NB4 (cell line): ENCODE results near the gene TM2D3.
A peak's percentile ranks its signal among the peaks of the same experiment; 100 is the strongest.

Source experiments
- DNase-seq: peaks from one replicate; pipeline ENCODE4 v3.0.0; 2010; ENCODE audit warnings: low read depth
- H3K4me3 ChIP-seq: one replicate; pipeline ENCODE4 v1.5.1; 2011; ENCODE audit warnings: mild to moderate bottlenecking, low read depth, low read length, moderate library complexity
- MYC ChIP-seq: IDR thresholded peaks from 2 replicates; pipeline ENCODE4 v1.6.1; 2011; ENCODE audit warnings: low read depth, low read length
- POLR2A ChIP-seq: IDR thresholded peaks from 2 replicates; pipeline ENCODE4 v1.6.1; 2011; ENCODE audit warnings: mild to moderate bottlenecking; ENCODE audit not compliant: insufficient read length; ENCODE audit errors: extremely low read depth
- TF ChIP-seq, protein P1 (sequence below): IDR thresholded peaks from one replicate; pipeline ENCODE4 v1.5.1; 2012; ENCODE audit warnings: low read depth, low read length
- TF ChIP-seq, protein P2 (sequence below): IDR thresholded peaks from 2 replicates; pipeline ENCODE4 v1.6.1; 2011; ENCODE audit warnings: low read depth, low read length

Gene TM2D3

DNA sequence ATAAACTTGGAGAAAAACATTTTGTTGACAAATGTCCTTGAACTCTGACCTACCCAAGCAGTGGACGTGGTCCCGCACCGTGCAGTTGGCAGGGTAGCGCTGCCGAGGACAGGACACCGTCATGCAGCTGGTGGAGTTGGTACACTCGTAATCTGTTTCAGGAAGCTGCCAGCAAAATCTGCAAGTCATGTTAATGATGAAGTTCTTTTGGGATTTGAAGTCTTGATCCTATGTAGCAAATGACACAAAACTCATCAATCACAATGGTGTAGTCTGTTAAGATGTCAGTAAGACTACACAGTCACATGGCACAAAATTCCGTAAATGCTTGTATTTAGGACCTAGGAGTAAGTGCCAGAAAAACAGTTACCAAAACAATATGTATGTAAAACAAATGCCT is 5.5 kb downstream of the TM2D3 start:
- H3K4me3 ChIP-seq, result no peak overlapping the region
- TF ChIP-seq, protein P1, sequence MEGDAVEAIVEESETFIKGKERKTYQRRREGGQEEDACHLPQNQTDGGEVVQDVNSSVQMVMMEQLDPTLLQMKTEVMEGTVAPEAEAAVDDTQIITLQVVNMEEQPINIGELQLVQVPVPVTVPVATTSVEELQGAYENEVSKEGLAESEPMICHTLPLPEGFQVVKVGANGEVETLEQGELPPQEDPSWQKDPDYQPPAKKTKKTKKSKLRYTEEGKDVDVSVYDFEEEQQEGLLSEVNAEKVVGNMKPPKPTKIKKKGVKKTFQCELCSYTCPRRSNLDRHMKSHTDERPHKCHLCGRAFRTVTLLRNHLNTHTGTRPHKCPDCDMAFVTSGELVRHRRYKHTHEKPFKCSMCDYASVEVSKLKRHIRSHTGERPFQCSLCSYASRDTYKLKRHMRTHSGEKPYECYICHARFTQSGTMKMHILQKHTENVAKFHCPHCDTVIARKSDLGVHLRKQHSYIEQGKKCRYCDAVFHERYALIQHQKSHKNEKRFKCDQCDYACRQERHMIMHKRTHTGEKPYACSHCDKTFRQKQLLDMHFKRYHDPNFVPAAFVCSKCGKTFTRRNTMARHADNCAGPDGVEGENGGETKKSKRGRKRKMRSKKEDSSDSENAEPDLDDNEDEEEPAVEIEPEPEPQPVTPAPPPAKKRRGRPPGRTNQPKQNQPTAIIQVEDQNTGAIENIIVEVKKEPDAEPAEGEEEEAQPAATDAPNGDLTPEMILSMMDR, result no peak
- TF ChIP-seq POLR2A, result no peak
- TF ChIP-seq MYC, result no peak
- TF ChIP-seq, protein P2, sequence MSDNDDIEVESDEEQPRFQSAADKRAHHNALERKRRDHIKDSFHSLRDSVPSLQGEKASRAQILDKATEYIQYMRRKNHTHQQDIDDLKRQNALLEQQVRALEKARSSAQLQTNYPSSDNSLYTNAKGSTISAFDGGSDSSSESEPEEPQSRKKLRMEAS, result no peak
- no peak for DNase-seq

DNA sequence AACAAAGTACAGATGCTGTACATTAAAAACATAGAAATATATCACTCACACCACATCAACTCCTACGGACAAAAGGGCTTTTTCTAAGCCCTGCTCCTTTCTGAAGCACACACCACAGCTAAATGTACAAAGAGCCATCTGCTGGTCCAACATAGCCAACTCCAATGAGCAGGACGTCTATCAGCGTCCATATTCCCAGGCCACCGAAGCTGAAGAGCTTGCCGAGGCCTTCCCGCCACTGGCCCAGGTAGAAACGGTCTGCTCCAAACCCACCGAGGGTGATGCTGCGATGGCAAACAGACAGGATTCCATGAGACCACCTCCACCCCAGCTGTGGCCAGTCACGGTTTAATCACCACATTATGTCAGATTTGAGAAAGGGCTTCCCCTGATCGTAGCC is 9.8 kb downstream of the TM2D3 start:
- DNase-seq, result no peak
- no peak overlapping the region for H3K4me3 ChIP-seq
- TF ChIP-seq POLR2A (no peak), MYC (no peak)
- TF ChIP-seq, protein P1, result no peak
- TF ChIP-seq, protein P2, result no peak

DNA sequence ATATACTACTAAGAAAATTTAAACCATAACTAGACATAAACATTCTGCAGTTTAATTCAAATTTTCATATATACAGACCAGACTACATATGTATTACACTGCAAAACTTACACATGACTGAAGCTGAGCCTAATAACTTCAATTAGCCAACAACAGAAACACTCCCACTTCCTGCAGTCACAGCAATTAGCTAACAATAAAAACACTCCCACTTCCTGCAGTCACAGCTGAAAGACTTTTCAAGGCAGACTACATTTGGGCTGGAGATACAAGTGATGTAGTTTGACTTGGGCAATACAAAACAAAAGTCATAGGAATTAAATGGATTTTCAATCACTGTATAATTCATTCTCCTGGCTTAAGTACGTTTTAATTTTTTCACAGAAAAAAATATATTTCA is 10.3 kb downstream of the TM2D3 start:
- TF ChIP-seq, protein P1, result no peak
- TF ChIP-seq, protein P2, result peak; percentile 69
- TF ChIP-seq MYC, result peak; percentile 81
- no peak for TF ChIP-seq POLR2A
- DNase-seq, result peak; percentile 92
- H3K4me3 ChIP-seq, result no peak overlapping the region

DNA sequence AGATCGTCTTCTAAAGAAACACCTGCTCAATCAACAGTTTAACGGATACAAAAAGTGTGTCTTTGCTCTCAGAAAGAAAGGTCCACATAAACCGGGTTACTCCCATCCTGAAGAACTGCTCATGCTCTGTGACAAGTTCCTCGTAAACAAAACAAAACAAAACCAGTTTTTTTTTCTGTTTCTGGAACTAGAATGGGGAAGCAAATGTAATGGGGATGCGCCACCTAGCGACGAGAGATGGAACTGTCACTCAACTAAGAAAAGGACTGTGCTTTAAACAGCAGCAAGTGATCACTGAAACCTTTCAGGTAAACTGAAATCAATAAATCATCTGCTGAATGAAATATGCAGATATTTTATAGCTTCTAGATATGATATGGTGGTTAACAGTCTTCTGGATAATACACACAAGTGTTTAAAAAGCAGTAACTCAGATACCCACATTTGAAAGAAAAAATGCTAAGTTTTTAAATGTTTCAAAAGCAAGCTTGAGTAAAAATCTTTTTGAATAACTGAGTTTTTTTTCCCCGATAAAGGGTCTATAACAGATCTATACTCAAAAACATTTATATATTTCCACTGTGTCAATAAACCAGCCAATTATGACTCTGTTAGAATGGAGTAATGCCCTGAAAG is 10.9 kb downstream of the TM2D3 start:
- H3K4me3 ChIP-seq, result no peak overlapping the region
- TF ChIP-seq POLR2A, result no peak
- TF ChIP-seq, protein P1, result peak; percentile 87
- TF ChIP-seq, protein P2, result peak; percentile 22; the same call in 1 of the 2 replicates
- peak; percentile 85 for DNase-seq

DNA sequence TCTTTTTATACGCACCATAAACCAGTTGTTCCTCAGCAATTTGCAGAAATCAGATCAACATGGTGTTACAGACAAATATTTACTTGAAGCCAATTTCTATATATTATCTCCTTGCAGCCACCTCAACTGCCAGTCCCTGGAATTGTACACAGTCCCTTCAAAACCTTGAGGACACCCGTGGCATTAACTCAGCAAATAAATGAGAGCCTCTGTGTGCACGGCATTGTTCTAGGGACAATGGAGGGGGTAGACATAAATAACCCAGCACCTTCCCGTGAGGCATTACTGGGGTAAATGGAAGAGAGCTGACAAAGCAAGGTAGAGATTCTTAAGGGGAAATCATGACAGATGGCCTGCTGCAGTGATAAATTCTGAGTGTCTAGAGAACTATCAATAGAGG is 12.5 kb downstream of the TM2D3 start:
- no peak for TF ChIP-seq MYC
- TF ChIP-seq, protein P1, result no peak
- TF ChIP-seq POLR2A, result no peak
- TF ChIP-seq, protein P2, result no peak
- no peak for DNase-seq
- H3K4me3 ChIP-seq, result no peak overlapping the region
